HFF-Myc (cell line): Measurements from ENCODE around the gene MEGF11.

Source experiments
- DNase-seq: peaks from one replicate; pipeline ENCODE4 v3.0.0-alpha.2; 2011; ENCODE audit warnings: low read depth; ENCODE audit errors: extremely low read depth
- H3K4me3 ChIP-seq: replicated peaks from 2 replicates; pipeline ENCODE4 v1.5.1; 2011; ENCODE audit warnings: low read depth, mild to moderate bottlenecking, control low read depth, low read length
- CTCF ChIP-seq: IDR thresholded peaks from 2 replicates; pipeline ENCODE4 v1.5.1; 2012; ENCODE audit warnings: mild to moderate bottlenecking, low read depth, low read length, control low read depth; ENCODE audit errors: missing control alignments

Gene MEGF11

GRCh38 chr15:66043264-66043663, 210.3 kb downstream of the MEGF11 start:
- DNase-seq, result no peak
- TF ChIP-seq CTCF, result no peak
- no peak overlapping the region for H3K4me3 ChIP-seq

- H3K4me3 ChIP-seq, result no peak overlapping the region
- TF ChIP-seq CTCF, result no peak
- no peak for DNase-seq
Measured at GRCh38 chr15:66042624-66043023, 210.9 kb downstream of the MEGF11 start.

GRCh38 chr15:66041276-66041675, 212.3 kb downstream of the MEGF11 start:
- no peak for DNase-seq
- TF ChIP-seq CTCF, result no peak
- H3K4me3 ChIP-seq, result no peak overlapping the region

GRCh38 chr15:66040211-66040892, 213.2 kb downstream of the MEGF11 start:
- TF ChIP-seq CTCF, result no peak
- DNase-seq, result no peak
- no peak overlapping the region for H3K4me3 ChIP-seq

GRCh38 chr15:66039117-66039871, 214.3 kb downstream of the MEGF11 start:
- no peak for DNase-seq
- H3K4me3 ChIP-seq, result no peak overlapping the region
- TF ChIP-seq CTCF, result no peak

- H3K4me3 ChIP-seq, result no peak overlapping the region
- TF ChIP-seq CTCF, result no peak
- no peak for DNase-seq
Measured at GRCh38 chr15:66038387-66039116, 215.0 kb downstream of the MEGF11 start.
